WTC11 (cell line): Measurements from ENCODE around the gene FTH1.

Source experiments
- CREB1 ChIP-seq: sonication (generic); formaldehyde crosslinking; IDR thresholded peaks from 2 replicates; pipeline ENCODE4 v1.8.0; 2023; ENCODE audit warnings: mild to moderate bottlenecking, missing genetic modification reagents
- ELF4 ChIP-seq: sonication (generic); formaldehyde crosslinking; IDR thresholded peaks from 2 replicates; pipeline ENCODE4 v1.8.1; 2022; ENCODE audit warnings: low read depth, mild to moderate bottlenecking, moderate library complexity, missing genetic modification reagents
- FOXP1 ChIP-seq: sonication (generic); formaldehyde crosslinking; IDR thresholded peaks from 2 replicates; pipeline ENCODE4 v1.8.0; 2022; ENCODE audit warnings: missing genetic modification reagents, mild to moderate bottlenecking, moderate library complexity, borderline replicate concordance
- JUN ChIP-seq: sonication (generic); formaldehyde crosslinking; IDR thresholded peaks from 2 replicates; pipeline ENCODE4 v1.8.0; 2023; ENCODE audit warnings: mild to moderate bottlenecking, missing genetic modification reagents
- SP1 ChIP-seq: sonication (generic); formaldehyde crosslinking; conservative IDR thresholded peaks from 2 replicates; pipeline ENCODE4 v1.8.1; 2022; ENCODE audit warnings: missing genetic modification reagents
- ZNF121 ChIP-seq: sonication (generic); formaldehyde crosslinking; IDR thresholded peaks from 2 replicates; pipeline ENCODE4 v1.8.0; 2023; ENCODE audit warnings: missing genetic modification reagents
- TF ChIP-seq, protein P1 (sequence below): fragments of 250-450 bp; sonication (Bioruptor Pico); conservative IDR thresholded peaks from 2 replicates; pipeline ENCODE4 v1.9.0; 2021; ENCODE audit warnings: mild to moderate bottlenecking
- TF ChIP-seq, protein P2 (sequence below): sonication (generic); formaldehyde crosslinking; conservative IDR thresholded peaks from 2 replicates; pipeline ENCODE4 v1.8.1; 2023; ENCODE audit warnings: mild to moderate bottlenecking, low read depth, missing genetic modification reagents, moderate library complexity
- TF ChIP-seq, protein P3 (sequence below): fragments of 200-600 bp; IDR thresholded peaks from 2 replicates; pipeline ENCODE4 v1.8.0; 2022; ENCODE audit warnings: antibody characterized with exemption
- TF ChIP-seq, protein P4 (sequence below): sonication (generic); formaldehyde crosslinking; IDR thresholded peaks from 2 replicates; pipeline ENCODE4 v1.8.1; 2023; ENCODE audit warnings: mild to moderate bottlenecking, missing genetic modification reagents, borderline replicate concordance
- TF ChIP-seq, protein P5 (sequence below): sonication (generic); formaldehyde crosslinking; IDR thresholded peaks from 2 replicates; pipeline ENCODE4 v1.8.0; 2022; ENCODE audit warnings: mild to moderate bottlenecking, missing genetic modification reagents
- TF ChIP-seq, protein P6 (sequence below): sonication (generic); formaldehyde crosslinking; IDR thresholded peaks from 2 replicates; pipeline ENCODE4 v1.8.0; 2022; ENCODE audit warnings: mild to moderate bottlenecking, missing genetic modification reagents
- TF ChIP-seq, protein P7 (sequence below): sonication (generic); formaldehyde crosslinking; conservative IDR thresholded peaks from 2 replicates; pipeline ENCODE4 v1.8.1; 2022; ENCODE audit warnings: mild to moderate bottlenecking, missing genetic modification reagents

DNA sequence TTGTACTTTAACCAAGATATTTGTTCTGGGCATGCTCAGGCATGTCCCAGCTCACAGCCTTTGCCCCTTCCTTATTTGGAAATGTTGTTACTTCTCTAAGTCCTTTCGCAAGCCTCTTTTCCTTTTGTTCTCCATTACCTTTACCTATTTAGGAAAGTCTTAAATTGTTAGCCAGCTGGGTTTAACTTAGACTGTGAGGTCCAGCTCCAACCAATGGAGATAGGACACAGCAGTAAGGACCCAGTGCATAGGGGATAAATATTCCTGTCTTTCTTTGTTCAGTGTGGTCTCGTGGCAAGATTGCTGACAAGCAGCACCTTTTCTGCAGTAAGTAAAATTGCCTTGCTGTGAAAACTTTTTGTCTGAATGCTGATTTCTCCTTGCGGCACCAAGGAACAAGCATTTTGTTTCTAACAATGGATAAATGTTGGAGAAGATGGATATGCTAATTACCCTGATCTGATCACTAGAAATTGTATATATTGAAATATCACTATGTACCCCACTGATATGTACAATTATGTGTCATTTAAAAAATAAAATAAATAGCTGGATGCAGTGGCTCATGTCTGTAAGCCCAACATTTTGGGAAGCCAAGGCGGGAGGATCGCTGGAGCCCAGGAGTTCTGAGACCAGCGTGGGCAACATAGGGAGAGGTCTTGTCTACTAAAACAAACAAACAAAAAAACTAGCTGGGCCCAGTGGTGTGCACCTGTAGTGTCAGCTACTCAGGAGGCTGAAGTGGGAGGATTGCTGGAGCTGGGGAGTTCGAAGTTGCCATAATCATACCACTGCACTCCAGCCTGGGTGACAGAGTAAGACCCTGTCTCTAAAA, 31.9 kb upstream of the FTH1 start:
- TF ChIP-seq, protein P1, sequence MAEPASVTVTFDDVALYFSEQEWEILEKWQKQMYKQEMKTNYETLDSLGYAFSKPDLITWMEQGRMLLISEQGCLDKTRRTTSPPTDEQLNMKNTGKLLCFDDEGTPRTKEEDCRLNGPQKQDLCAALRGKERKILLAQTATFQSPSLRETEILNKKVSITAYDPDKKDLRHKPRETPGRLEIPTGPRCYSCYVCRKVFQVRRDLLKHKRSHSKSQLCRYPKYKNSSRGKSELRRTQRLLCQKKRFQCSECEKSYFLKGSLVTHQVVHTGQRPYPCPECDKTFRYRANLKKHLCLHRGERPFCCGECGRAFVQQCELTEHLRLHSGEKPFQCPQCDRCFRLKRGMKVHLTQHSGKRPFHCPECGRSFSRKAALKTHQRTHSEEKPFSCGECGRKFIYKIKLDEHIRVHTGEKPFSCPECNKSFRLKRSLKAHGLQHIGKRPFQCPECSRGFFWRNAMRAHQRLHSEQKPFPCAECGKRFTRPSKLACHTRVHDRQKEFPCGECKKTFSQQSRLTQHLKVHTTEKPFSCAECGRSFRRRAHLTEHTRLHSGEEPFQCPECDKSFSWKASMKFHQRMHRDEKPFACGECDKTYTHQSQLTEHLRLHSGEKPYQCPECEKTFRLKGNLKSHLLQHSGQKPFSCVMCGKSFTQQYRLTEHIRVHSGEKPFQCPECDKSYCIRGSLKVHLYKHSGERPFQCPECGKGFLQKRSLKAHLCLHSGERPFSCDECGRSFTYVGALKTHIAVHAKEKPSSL: no peak
- TF ChIP-seq, protein P2, sequence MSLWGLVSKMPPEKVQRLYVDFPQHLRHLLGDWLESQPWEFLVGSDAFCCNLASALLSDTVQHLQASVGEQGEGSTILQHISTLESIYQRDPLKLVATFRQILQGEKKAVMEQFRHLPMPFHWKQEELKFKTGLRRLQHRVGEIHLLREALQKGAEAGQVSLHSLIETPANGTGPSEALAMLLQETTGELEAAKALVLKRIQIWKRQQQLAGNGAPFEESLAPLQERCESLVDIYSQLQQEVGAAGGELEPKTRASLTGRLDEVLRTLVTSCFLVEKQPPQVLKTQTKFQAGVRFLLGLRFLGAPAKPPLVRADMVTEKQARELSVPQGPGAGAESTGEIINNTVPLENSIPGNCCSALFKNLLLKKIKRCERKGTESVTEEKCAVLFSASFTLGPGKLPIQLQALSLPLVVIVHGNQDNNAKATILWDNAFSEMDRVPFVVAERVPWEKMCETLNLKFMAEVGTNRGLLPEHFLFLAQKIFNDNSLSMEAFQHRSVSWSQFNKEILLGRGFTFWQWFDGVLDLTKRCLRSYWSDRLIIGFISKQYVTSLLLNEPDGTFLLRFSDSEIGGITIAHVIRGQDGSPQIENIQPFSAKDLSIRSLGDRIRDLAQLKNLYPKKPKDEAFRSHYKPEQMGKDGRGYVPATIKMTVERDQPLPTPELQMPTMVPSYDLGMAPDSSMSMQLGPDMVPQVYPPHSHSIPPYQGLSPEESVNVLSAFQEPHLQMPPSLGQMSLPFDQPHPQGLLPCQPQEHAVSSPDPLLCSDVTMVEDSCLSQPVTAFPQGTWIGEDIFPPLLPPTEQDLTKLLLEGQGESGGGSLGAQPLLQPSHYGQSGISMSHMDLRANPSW (CRISPR knock-in tag): no peak
- TF ChIP-seq, protein P3, sequence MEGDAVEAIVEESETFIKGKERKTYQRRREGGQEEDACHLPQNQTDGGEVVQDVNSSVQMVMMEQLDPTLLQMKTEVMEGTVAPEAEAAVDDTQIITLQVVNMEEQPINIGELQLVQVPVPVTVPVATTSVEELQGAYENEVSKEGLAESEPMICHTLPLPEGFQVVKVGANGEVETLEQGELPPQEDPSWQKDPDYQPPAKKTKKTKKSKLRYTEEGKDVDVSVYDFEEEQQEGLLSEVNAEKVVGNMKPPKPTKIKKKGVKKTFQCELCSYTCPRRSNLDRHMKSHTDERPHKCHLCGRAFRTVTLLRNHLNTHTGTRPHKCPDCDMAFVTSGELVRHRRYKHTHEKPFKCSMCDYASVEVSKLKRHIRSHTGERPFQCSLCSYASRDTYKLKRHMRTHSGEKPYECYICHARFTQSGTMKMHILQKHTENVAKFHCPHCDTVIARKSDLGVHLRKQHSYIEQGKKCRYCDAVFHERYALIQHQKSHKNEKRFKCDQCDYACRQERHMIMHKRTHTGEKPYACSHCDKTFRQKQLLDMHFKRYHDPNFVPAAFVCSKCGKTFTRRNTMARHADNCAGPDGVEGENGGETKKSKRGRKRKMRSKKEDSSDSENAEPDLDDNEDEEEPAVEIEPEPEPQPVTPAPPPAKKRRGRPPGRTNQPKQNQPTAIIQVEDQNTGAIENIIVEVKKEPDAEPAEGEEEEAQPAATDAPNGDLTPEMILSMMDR: no peak
- TF ChIP-seq ELF4 (CRISPR knock-in tag) (no peak), CREB1 (CRISPR knock-in tag) (no peak), ZNF121 (CRISPR knock-in tag) (no peak), FOXP1 (CRISPR knock-in tag) (no peak), JUN (CRISPR knock-in tag) (no peak), SP1 (CRISPR knock-in tag) (no peak)
- TF ChIP-seq, protein P4, sequence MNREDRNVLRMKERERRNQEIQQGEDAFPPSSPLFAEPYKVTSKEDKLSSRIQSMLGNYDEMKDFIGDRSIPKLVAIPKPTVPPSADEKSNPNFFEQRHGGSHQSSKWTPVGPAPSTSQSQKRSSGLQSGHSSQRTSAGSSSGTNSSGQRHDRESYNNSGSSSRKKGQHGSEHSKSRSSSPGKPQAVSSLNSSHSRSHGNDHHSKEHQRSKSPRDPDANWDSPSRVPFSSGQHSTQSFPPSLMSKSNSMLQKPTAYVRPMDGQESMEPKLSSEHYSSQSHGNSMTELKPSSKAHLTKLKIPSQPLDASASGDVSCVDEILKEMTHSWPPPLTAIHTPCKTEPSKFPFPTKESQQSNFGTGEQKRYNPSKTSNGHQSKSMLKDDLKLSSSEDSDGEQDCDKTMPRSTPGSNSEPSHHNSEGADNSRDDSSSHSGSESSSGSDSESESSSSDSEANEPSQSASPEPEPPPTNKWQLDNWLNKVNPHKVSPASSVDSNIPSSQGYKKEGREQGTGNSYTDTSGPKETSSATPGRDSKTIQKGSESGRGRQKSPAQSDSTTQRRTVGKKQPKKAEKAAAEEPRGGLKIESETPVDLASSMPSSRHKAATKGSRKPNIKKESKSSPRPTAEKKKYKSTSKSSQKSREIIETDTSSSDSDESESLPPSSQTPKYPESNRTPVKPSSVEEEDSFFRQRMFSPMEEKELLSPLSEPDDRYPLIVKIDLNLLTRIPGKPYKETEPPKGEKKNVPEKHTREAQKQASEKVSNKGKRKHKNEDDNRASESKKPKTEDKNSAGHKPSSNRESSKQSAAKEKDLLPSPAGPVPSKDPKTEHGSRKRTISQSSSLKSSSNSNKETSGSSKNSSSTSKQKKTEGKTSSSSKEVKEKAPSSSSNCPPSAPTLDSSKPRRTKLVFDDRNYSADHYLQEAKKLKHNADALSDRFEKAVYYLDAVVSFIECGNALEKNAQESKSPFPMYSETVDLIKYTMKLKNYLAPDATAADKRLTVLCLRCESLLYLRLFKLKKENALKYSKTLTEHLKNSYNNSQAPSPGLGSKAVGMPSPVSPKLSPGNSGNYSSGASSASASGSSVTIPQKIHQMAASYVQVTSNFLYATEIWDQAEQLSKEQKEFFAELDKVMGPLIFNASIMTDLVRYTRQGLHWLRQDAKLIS: no peak
- TF ChIP-seq, protein P5, sequence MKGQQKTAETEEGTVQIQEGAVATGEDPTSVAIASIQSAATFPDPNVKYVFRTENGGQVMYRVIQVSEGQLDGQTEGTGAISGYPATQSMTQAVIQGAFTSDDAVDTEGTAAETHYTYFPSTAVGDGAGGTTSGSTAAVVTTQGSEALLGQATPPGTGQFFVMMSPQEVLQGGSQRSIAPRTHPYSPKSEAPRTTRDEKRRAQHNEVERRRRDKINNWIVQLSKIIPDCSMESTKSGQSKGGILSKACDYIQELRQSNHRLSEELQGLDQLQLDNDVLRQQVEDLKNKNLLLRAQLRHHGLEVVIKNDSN (CRISPR knock-in tag): no peak
- TF ChIP-seq, protein P6, sequence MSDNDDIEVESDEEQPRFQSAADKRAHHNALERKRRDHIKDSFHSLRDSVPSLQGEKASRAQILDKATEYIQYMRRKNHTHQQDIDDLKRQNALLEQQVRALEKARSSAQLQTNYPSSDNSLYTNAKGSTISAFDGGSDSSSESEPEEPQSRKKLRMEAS: no peak
- TF ChIP-seq, protein P7, sequence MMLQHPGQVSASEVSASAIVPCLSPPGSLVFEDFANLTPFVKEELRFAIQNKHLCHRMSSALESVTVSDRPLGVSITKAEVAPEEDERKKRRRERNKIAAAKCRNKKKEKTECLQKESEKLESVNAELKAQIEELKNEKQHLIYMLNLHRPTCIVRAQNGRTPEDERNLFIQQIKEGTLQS (CRISPR knock-in tag): no peak
